Naive thymus-derived CD4-positive, alpha-beta T cell (primary cell): ENCODE results near the gene RND2. TPM values are rescaled to one million over a fixed set of nuclear protein-coding genes. Genes with fewer than 3 reads are reported as not detected.

Experiments used
- ATAC-seq: fragments of 150-1000 bp; cut with Tn5 transposase; 2 replicates; pipeline ENCODE4 v1.10.0; 2021; ENCODE audit warnings: mild to moderate bottlenecking, moderate library complexity
- CTCF ChIA-PET: fragments of 350-600 bp; sonication (Branson Sonifier 250); formaldehyde crosslinking; loops from one replicate; lab custom pipeline; 2021; ENCODE audit warnings: antibody characterized with exemption; lab: Charles Lee
- POLR2A ChIA-PET: fragments of 350-600 bp; sonication (Branson Sonifier 250); formaldehyde crosslinking; loops from one replicate; lab custom pipeline; 2021; ENCODE audit warnings: antibody characterized with exemption, inconsistent platforms; lab: Charles Lee
- DNase-seq, 9 donors: peaks; one replicate each; pipeline versions ENCODE4 v3.0.0 to v3.0.0-alpha.2; 2020 to 2022; ENCODE audit warnings: mixed read lengths in 1 of 9
- H3K27ac ChIP-seq: one replicate; pipeline ENCODE4 v1.7.0; 2013; ENCODE audit warnings: mild to moderate bottlenecking, low read depth, low read length, moderate library complexity
- H3K27me3 ChIP-seq, 2 donors: one replicate each; pipeline ENCODE4 v1.7.0; 2013; ENCODE audit warnings: low read length in 2 of 2, mild to moderate bottlenecking in 2 of 2, moderate library complexity in 2 of 2; ENCODE audit not compliant: control insufficient read depth in 2 of 2, insufficient read depth in 2 of 2
- H3K36me3 ChIP-seq, 3 experiments: 1 replicate in 2 of 3; 2 replicates in 1 of 3; pipeline ENCODE4 v1.7.0; 2013; ENCODE audit warnings: low read length in 3 of 3, mild to moderate bottlenecking in 3 of 3, moderate library complexity in 1 of 3; ENCODE audit not compliant: insufficient read depth in 3 of 3, control insufficient read depth in 2 of 3
- H3K4me1 ChIP-seq, 2 donors: one replicate each; pipeline ENCODE4 v1.7.0; 2013; ENCODE audit warnings: low read length in 2 of 2, mild to moderate bottlenecking in 2 of 2, moderate library complexity in 1 of 2; ENCODE audit not compliant: control insufficient read depth in 2 of 2, insufficient read depth in 2 of 2
- H3K4me3 ChIP-seq: 2 replicates; pipeline ENCODE4 v1.7.0; 2013; ENCODE audit warnings: mild to moderate bottlenecking, low read length
- H3K9me3 ChIP-seq, 3 experiments: 1 replicate in 2 of 3; 2 replicates in 1 of 3; pipeline ENCODE4 v1.7.0; 2013; ENCODE audit warnings: low read length in 3 of 3; ENCODE audit not compliant: control insufficient read depth in 2 of 3
- H3K27ac Mint-ChIP-seq, 9 donors: one replicate each; pipeline ENCODE4 v1.8.0; 2020 to 2022; ENCODE audit warnings: mixed read lengths in 9 of 9, mild to moderate bottlenecking in 8 of 9, moderate library complexity in 5 of 9, inconsistent platforms in 2 of 9
- H3K27me3 Mint-ChIP-seq, 5 donors: one replicate each; pipeline ENCODE4 v1.8.0; 2021 to 2022; ENCODE audit warnings: mixed read lengths in 5 of 5, mild to moderate bottlenecking in 1 of 5
- H3K36me3 Mint-ChIP-seq, 5 donors: one replicate each; pipeline ENCODE4 v1.8.0; 2020 to 2022; ENCODE audit warnings: mixed read lengths in 5 of 5, mild to moderate bottlenecking in 3 of 5, inconsistent platforms in 1 of 5
- H3K4me1 Mint-ChIP-seq, 7 donors: one replicate each; pipeline ENCODE4 v1.8.0; 2020 to 2022; ENCODE audit warnings: mixed read lengths in 7 of 7, mild to moderate bottlenecking in 3 of 7, inconsistent platforms in 1 of 7
- H3K4me3 Mint-ChIP-seq, 10 donors: one replicate each; pipeline ENCODE4 v1.8.0; 2020 to 2022; ENCODE audit warnings: mild to moderate bottlenecking in 10 of 10, mixed read lengths in 10 of 10, moderate library complexity in 6 of 10, inconsistent platforms in 2 of 10
- H3K9me3 Mint-ChIP-seq, 11 donors: one replicate each; pipeline ENCODE4 v1.8.0; 2020 to 2022; ENCODE audit warnings: mixed read lengths in 11 of 11, mild to moderate bottlenecking in 4 of 11, inconsistent platforms in 1 of 11, moderate library complexity in 1 of 11
- intact Hi-C, 2 donors: fragments of 100-400 bp; cut with micrococcal nuclease; formaldehyde crosslinking; loops; one replicate each; pipeline ENCODE4 v1.15.1; 2023
- polyA plus RNA-seq, 2 donors: library from polyadenylated mRNA; unstranded; fragments of 300-500 nt; fragmentation: Illumina TruSeq; gene quantifications; one replicate each; pipeline ENCODE4 v1.2.3, GENCODE V29; 2021
- total RNA-seq, 6 experiments: library from RNA in 5 of 6; stranded (reverse) in 5 of 6; gene quantifications; 1 replicate in 5 of 6; 2 replicates in 1 of 6; pipeline ENCODE4 v1.2.3 and lab custom pipeline; 2021 to 2026

RND2 gene
- total and polyA plus RNA-seq, 7 experiments from 2014 or later = 0.08 to 0.74 (median 0.33) TPM; not detected in 1

DNA sequence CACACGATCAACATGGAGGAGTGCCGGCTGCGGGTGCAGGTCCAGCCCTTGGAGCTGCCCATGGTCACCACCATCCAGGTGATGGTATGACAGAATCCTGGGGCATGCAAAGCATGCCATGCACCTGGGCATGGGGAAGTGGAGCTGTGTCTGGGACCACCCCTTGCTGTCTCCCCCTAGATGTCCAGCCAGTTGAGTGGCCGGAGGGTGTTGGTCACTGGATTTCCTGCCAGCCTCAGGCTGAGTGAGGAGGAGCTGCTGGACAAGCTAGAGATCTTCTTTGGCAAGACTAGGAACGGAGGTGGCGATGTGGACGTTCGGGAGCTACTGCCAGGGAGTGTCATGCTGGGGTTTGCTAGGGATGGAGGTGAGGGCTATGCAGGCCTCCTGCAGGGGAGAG, 11.7 kb upstream of the RND2 start:
- ChIA-PET CTCF (no interaction called here), POLR2A (interaction anchor here (0.9 to 2.4 kb wide), 3 partner anchors 11 to 159 kb away, joined by 3 to 12 read pairs (median 4); partner anchors contain the start of gene RPL27)
- peaks cover 6 to 26% (median 15%) of the 10 kb centered on the region in 7 donors for H3K4me1 Mint-ChIP-seq
- no peak for ATAC-seq
- no peaks in the 10 kb centered on the region for H3K9me3 ChIP-seq
- H3K4me3 Mint-ChIP-seq = no peak overlapping the region
- no peak overlapping the region for H3K27ac ChIP-seq
- no peaks in the 10 kb centered on the region for H3K4me1 ChIP-seq
- peaks cover 0 to 45% (median 6%) of the 10 kb centered on the region in 3 experiments for H3K36me3 ChIP-seq
- H3K27ac Mint-ChIP-seq = no peak overlapping the region
- intact Hi-C loops = no loop called here
- H3K27me3 Mint-ChIP-seq = no peaks in the 10 kb centered on the region
- peaks cover 0 to 16% (median 0%) of the 10 kb centered on the region in 5 donors for H3K36me3 Mint-ChIP-seq
- no peak for DNase-seq
- no peaks in the 10 kb centered on the region for H3K9me3 Mint-ChIP-seq
- H3K4me3 ChIP-seq = no peak overlapping the region
- no peaks in the 10 kb centered on the region for H3K27me3 ChIP-seq

- no peak for ATAC-seq
- peaks cover 0 to 45% (median 6%) of the 10 kb centered on the region in 3 experiments for H3K36me3 ChIP-seq
- H3K4me3 ChIP-seq = no peak overlapping the region
- intact Hi-C loops = no loop called here
- no peaks in the 10 kb centered on the region for H3K27me3 Mint-ChIP-seq
- H3K4me1 Mint-ChIP-seq = peaks cover 6 to 29% (median 23%) of the 10 kb centered on the region in 7 donors
- peaks cover 0 to 6% of the 10 kb centered on the region in 2 donors for H3K4me1 ChIP-seq
- no peaks in the 10 kb centered on the region for H3K9me3 ChIP-seq
- no peak for DNase-seq
- no peak overlapping the region for H3K4me3 Mint-ChIP-seq
- no peak overlapping the region for H3K27ac ChIP-seq
- no peaks in the 10 kb centered on the region for H3K27me3 ChIP-seq
- H3K36me3 Mint-ChIP-seq = peaks cover 0 to 16% (median 0%) of the 10 kb centered on the region in 5 donors
- peak overlapping the region in 5 of 9 donors; percentile 34 to 74 (median 53) for H3K27ac Mint-ChIP-seq
- no peaks in the 10 kb centered on the region for H3K9me3 Mint-ChIP-seq
- CTCF ChIA-PET = no interaction called here
- POLR2A ChIA-PET = interaction anchor here (0.6 to 1.2 kb wide), 3 partner anchors 10 to 677 kb away, joined by 3 to 4 read pairs (median 3); no protein-coding TSS in a partner anchor
Measured at GRCh38 chr17:43014020-43014648, 10.9 kb upstream of the RND2 start.

- H3K4me1 ChIP-seq = peaks cover 0 to 6% of the 10 kb centered on the region in 2 donors
- H3K4me3 ChIP-seq = no peak overlapping the region
- H3K27me3 ChIP-seq = no peaks in the 10 kb centered on the region
- CTCF ChIA-PET = no interaction called here
- H3K4me3 Mint-ChIP-seq = no peak overlapping the region
- ATAC-seq = no peak
- H3K27me3 Mint-ChIP-seq = no peaks in the 10 kb centered on the region
- H3K9me3 Mint-ChIP-seq = no peaks in the 10 kb centered on the region
- no peaks in the 10 kb centered on the region for H3K9me3 ChIP-seq
- H3K27ac ChIP-seq = no peak overlapping the region
- peaks cover 6 to 34% (median 29%) of the 10 kb centered on the region in 7 donors for H3K4me1 Mint-ChIP-seq
- POLR2A ChIA-PET = interaction anchor here (0.6 to 1.2 kb wide), 4 partner anchors 8 to 354 kb away, joined by 3 to 4 read pairs (median 3); no protein-coding TSS in a partner anchor
- peaks cover 0 to 16% (median 0%) of the 10 kb centered on the region in 5 donors for H3K36me3 Mint-ChIP-seq
- intact Hi-C loops = no loop called here
- DNase-seq = no peak
- H3K36me3 ChIP-seq = peaks cover 0 to 45% (median 6%) of the 10 kb centered on the region in 3 experiments
- H3K27ac Mint-ChIP-seq = peak overlapping the region in 8 of 9 donors; percentile 17 to 81 (median 46)
Measured at GRCh38 chr17:43014649-43015542, 10.1 kb upstream of the RND2 start.

GRCh38 chr17:43015579-43015978, 9.5 kb upstream of the RND2 start:
- H3K27me3 Mint-ChIP-seq = no peaks in the 10 kb centered on the region
- Histone ChIP-seq H3K36me3 (peaks cover 0 to 44% (median 6%) of the 10 kb centered on the region in 3 experiments), H3K9me3 (no peaks in the 10 kb centered on the region), H3K27me3 (no peaks in the 10 kb centered on the region), H3K27ac (no peak overlapping the region), H3K4me1 (peaks cover 0 to 6% of the 10 kb centered on the region in 2 donors), H3K4me3 (no peak overlapping the region)
- ATAC-seq (no peak), DNase-seq (no peak)
- no peaks in the 10 kb centered on the region for H3K9me3 Mint-ChIP-seq
- H3K36me3 Mint-ChIP-seq = peaks cover 0 to 14% (median 0%) of the 10 kb centered on the region in 5 donors
- no peak overlapping the region for H3K4me3 Mint-ChIP-seq
- CTCF ChIA-PET = no interaction called here
- POLR2A ChIA-PET = no interaction called here
- peaks cover 4 to 33% (median 29%) of the 10 kb centered on the region in 7 donors for H3K4me1 Mint-ChIP-seq
- intact Hi-C loops = no loop called here
- peak overlapping the region in 4 of 9 donors; percentile 2 to 81 (median 29) for H3K27ac Mint-ChIP-seq

DNA sequence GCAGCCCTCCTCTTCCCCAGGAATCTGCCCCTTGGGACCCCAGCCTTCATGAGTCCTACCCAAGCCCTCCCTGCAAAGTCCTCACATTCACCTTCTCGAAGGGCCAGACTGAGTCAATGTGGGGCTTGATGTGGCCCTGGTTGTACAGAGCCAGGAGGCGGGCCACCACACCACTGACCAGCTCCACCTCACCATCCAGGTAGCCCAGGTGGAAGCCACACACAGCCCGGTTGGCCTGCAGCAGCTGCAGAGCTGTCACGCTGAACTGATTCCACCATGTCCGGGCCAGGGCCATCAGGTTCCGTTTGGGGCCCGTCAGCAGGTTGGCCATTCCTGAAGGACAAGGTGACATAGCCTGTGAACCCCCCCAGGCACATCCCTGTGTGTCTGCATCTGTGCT, 8.8 kb upstream of the RND2 start:
- no peak for DNase-seq
- peaks cover 4 to 10% of the 10 kb centered on the region in 2 donors for H3K4me1 ChIP-seq
- CTCF ChIA-PET = no interaction called here
- H3K4me3 ChIP-seq = no peak overlapping the region
- H3K9me3 ChIP-seq = no peaks in the 10 kb centered on the region
- H3K27ac ChIP-seq = no peak overlapping the region
- peak overlapping the region in 3 of 9 donors; percentile 2 to 46 (median 6) for H3K27ac Mint-ChIP-seq
- H3K36me3 Mint-ChIP-seq = peaks cover 0 to 14% (median 0%) of the 10 kb centered on the region in 5 donors
- H3K36me3 ChIP-seq = peaks cover 0 to 39% (median 6%) of the 10 kb centered on the region in 3 experiments
- ATAC-seq = no peak
- H3K4me1 Mint-ChIP-seq = peaks cover 8 to 32% (median 31%) of the 10 kb centered on the region in 7 donors
- H3K9me3 Mint-ChIP-seq = no peaks in the 10 kb centered on the region
- peaks cover 0 to 2% (median 0%) of the 10 kb centered on the region in 5 donors for H3K27me3 Mint-ChIP-seq
- no peaks in the 10 kb centered on the region for H3K27me3 ChIP-seq
- intact Hi-C loops = no loop called here
- no peak overlapping the region for H3K4me3 Mint-ChIP-seq
- POLR2A ChIA-PET = interaction anchor here (0.6 kb wide), 1 partner anchor 9 kb away, joined by 3 read pairs; the partner anchor contains the start of gene IFI35
